A549 (cell line): ENCODE measurements around the gene TRIM43. TPM values are rescaled to one million over a fixed set of nuclear protein-coding genes. Genes with fewer than 3 reads are reported as not detected.
A peak's percentile ranks its signal among the peaks of the same experiment; 100 is the strongest.
"Not testable (repeated sequence)": the region's sequence is repeated elsewhere in the genome, so short reads cannot be mapped to it uniquely, and the experiment has no call there.

Experiments
- ATAC-seq, 2 experiments: fragments of 200-7000 bp in 1 of 2; fragments of >200 bp in 1 of 2; cut with Nextera tagmentation in 1 of 2; cut with Tn5 transposase in 1 of 2; 3 replicates each; pipeline versions ENCODE4 v1.8.0 to v1.9.1; 2018 to 2020; ENCODE audit warnings: mild to moderate bottlenecking in 1 of 2, moderate library complexity in 1 of 2
- CTCF ChIA-PET: fragments of 300-600 bp; sonication (Branson Sonifier 250); formaldehyde crosslinking; extraction: SDS; loops from one replicate; lab custom pipeline; 2021; ENCODE audit warnings: antibody characterized with exemption, inconsistent platforms; lab: Yijun Ruan, JAX
- POLR2A ChIA-PET: fragments of 350-600 bp; formaldehyde crosslinking; extraction: SDS; loops from one replicate; lab custom pipeline; 2021; ENCODE audit warnings: antibody characterized with exemption, inconsistent platforms; lab: Yijun Ruan, JAX
- DNase-seq, 2 experiments: peaks; one replicate each; pipeline versions ENCODE4 v3.0.0 to v3.0.0-alpha.2; 2011 to 2016; ENCODE audit warnings: low read depth in 1 of 2, low spot score in 1 of 2
- FAIRE-seq: peaks from 2 replicates; lab custom pipeline; 2011; peaks lifted over from hg19 to GRCh38; lab: Jason Lieb, UNC
- H3K27ac ChIP-seq, 2 experiments: fragments of >200 bp; sonication (Bioruptor Twin); formaldehyde crosslinking; 3 replicates each; pipeline ENCODE4 v1.5.1; 2016 to 2017
- H3K4me1 ChIP-seq: fragments of >200 bp; sonication (Bioruptor Twin); formaldehyde crosslinking; 3 replicates; pipeline ENCODE4 v1.6.1; 2016
- H3K4me2 ChIP-seq: fragments of >200 bp; sonication (Bioruptor Twin); formaldehyde crosslinking; 3 replicates; pipeline ENCODE4 v1.6.1; 2016
- H3K4me3 ChIP-seq: fragments of >200 bp; sonication (Bioruptor Twin); formaldehyde crosslinking; 3 replicates; pipeline ENCODE4 v1.5.1; 2016
- H3K9me3 ChIP-seq: fragments of >200 bp; sonication (Bioruptor Twin); formaldehyde crosslinking; 3 replicates; pipeline ENCODE4 v1.6.1; 2016
- E2F6 ChIP-seq: IDR thresholded peaks from 2 replicates; pipeline ENCODE4 v1.6.1; 2012; ENCODE audit warnings: low read depth, borderline replicate concordance
- FOXS1 ChIP-seq: fragments of 250-450 bp; sonication (Bioruptor Pico); IDR thresholded peaks from 2 replicates; pipeline ENCODE4 v1.5.0; 2020; ENCODE audit warnings: mild to moderate bottlenecking, moderate library complexity
- HDAC2 ChIP-seq: fragments of 200-600 bp; sonication (generic); IDR thresholded peaks from 2 replicates; pipeline ENCODE4 v1.6.1; 2016
- HEYL ChIP-seq: fragments of 250-450 bp; sonication (Bioruptor Pico); IDR thresholded peaks from 2 replicates; pipeline ENCODE4 v1.8.0; 2021; ENCODE audit warnings: mild to moderate bottlenecking, moderate library complexity
- HOXB5 ChIP-seq: fragments of 250-450 bp; sonication (Bioruptor Pico); IDR thresholded peaks from 2 replicates; pipeline ENCODE4 v1.5.0; 2020; ENCODE audit warnings: mild to moderate bottlenecking, moderate library complexity
- JUNB ChIP-seq: fragments of >200 bp; sonication (Bioruptor Twin); formaldehyde crosslinking; IDR thresholded peaks from 2 replicates; pipeline ENCODE4 v1.6.1; 2016
- KDM5A ChIP-seq: fragments of 200-600 bp; sonication (generic); IDR thresholded peaks from 2 replicates; pipeline ENCODE4 v1.6.1; 2016; ENCODE audit warnings: antibody characterized with exemption, mild to moderate bottlenecking
- MAFK ChIP-seq: fragments of 450-650 bp; IDR thresholded peaks from 2 replicates; pipeline ENCODE4 v1.6.1; 2014; ENCODE audit not compliant: partially characterized antibody
- MAZ ChIP-seq: fragments of 150-350 bp; IDR thresholded peaks from 2 replicates; pipeline ENCODE4 v1.6.1; 2014; ENCODE audit warnings: antibody characterized with exemption, low read depth, low read length, borderline replicate concordance
- NFE2L2 ChIP-seq: fragments of 150-350 bp; conservative IDR thresholded peaks from 2 replicates; pipeline ENCODE4 v1.6.1; 2014; ENCODE audit warnings: low read length
- NPAS2 ChIP-seq: fragments of 250-450 bp; sonication (Bioruptor Pico); IDR thresholded peaks from 2 replicates; pipeline ENCODE4 v1.8.0; 2022; ENCODE audit warnings: mild to moderate bottlenecking, moderate library complexity, borderline replicate concordance
- PHF8 ChIP-seq: fragments of 200-600 bp; sonication (generic); IDR thresholded peaks from 2 replicates; pipeline ENCODE4 v1.6.1; 2016; ENCODE audit warnings: low read depth, mild to moderate bottlenecking, antibody characterized with exemption, moderate library complexity, borderline replicate concordance
- RAD21 ChIP-seq, 2 experiments: fragments of >200 bp in 1 of 2; sonication (Bioruptor Twin) in 1 of 2; formaldehyde crosslinking in 1 of 2; IDR thresholded peaks in 1 of 2; conservative IDR thresholded peaks in 1 of 2; 2 replicates in 1 of 2; 3 replicates in 1 of 2; pipeline ENCODE4 v1.6.1; 2012 to 2018; ENCODE audit warnings: inconsistent platforms in 1 of 2
- RCOR1 ChIP-seq: fragments of 150-350 bp; IDR thresholded peaks from 2 replicates; pipeline ENCODE4 v1.6.1; 2014; ENCODE audit warnings: antibody characterized with exemption, low read length, low read depth
- RNF2 ChIP-seq: fragments of 200-600 bp; sonication (generic); IDR thresholded peaks from 2 replicates; pipeline ENCODE4 v1.6.1; 2016; ENCODE audit warnings: low read depth, mild to moderate bottlenecking, antibody characterized with exemption, moderate library complexity, borderline replicate concordance
- TFCP2L1 ChIP-seq: fragments of 250-450 bp; sonication (Bioruptor Pico); IDR thresholded peaks from 2 replicates; pipeline ENCODE4 v1.5.0; 2021; ENCODE audit warnings: mild to moderate bottlenecking
- ZC3H11A ChIP-seq: fragments of 450-650 bp; IDR thresholded peaks from 2 replicates; pipeline ENCODE4 v1.6.1; 2014; ENCODE audit warnings: antibody characterized with exemption, mild to moderate bottlenecking
- WGBS: methylation state at CpG from one replicate; pipeline ENCODE4 v1.1.6; 2017; ENCODE audit errors: missing lambda C conversion rate; 5-methylcytosine and 5-hydroxymethylcytosine counted together
- polyA plus RNA-seq, 4 experiments: library from polyadenylated mRNA; depleted of rRNA in 3 of 4; stranded (reverse); fragments of >200 nt; fragmentation: RNase III in 1 of 4; extraction: RNeasy Plus Mini Kit Qiagen cat#74134 plus additional on column Dnase treatment in 1 of 4; gene quantifications; 2 replicates in 3 of 4; 3 replicates in 1 of 4; pipeline ENCODE4 v1.2.3, GENCODE V29; 2011 to 2017
- TF ChIP-seq, protein P1 (sequence below): fragments of 200-600 bp; sonication (generic); IDR thresholded peaks from 2 replicates; pipeline ENCODE4 v1.6.1; 2016; ENCODE audit warnings: antibody characterized with exemption, mild to moderate bottlenecking, moderate library complexity
- TF ChIP-seq, protein P2 (sequence below): fragments of >200 bp; sonication (Bioruptor Twin); formaldehyde crosslinking; IDR thresholded peaks from 3 replicates; pipeline ENCODE4 v1.6.1; 2016

TRIM43 gene
- polyA plus RNA-seq, 2 of the 4 experiments (the other 2 are of a cell fraction): not detected

- Histone ChIP-seq H3K4me1 (no peaks in the 10 kb centered on the region), H3K4me2 (no peak overlapping the region), H3K4me3 (no peak overlapping the region), H3K9me3 (no peaks in the 10 kb centered on the region), H3K27ac (no peak overlapping the region)
- ATAC-seq: no peak
- ChIA-PET POLR2A (no interaction called here), CTCF (no interaction called here)
- FAIRE-seq: no peak
- TF ChIP-seq, protein P1, sequence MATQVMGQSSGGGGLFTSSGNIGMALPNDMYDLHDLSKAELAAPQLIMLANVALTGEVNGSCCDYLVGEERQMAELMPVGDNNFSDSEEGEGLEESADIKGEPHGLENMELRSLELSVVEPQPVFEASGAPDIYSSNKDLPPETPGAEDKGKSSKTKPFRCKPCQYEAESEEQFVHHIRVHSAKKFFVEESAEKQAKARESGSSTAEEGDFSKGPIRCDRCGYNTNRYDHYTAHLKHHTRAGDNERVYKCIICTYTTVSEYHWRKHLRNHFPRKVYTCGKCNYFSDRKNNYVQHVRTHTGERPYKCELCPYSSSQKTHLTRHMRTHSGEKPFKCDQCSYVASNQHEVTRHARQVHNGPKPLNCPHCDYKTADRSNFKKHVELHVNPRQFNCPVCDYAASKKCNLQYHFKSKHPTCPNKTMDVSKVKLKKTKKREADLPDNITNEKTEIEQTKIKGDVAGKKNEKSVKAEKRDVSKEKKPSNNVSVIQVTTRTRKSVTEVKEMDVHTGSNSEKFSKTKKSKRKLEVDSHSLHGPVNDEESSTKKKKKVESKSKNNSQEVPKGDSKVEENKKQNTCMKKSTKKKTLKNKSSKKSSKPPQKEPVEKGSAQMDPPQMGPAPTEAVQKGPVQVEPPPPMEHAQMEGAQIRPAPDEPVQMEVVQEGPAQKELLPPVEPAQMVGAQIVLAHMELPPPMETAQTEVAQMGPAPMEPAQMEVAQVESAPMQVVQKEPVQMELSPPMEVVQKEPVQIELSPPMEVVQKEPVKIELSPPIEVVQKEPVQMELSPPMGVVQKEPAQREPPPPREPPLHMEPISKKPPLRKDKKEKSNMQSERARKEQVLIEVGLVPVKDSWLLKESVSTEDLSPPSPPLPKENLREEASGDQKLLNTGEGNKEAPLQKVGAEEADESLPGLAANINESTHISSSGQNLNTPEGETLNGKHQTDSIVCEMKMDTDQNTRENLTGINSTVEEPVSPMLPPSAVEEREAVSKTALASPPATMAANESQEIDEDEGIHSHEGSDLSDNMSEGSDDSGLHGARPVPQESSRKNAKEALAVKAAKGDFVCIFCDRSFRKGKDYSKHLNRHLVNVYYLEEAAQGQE: no peak
- TF ChIP-seq KDM5A (no peak), HDAC2 (no peak), MAFK (peak; percentile 75), TFCP2L1 (CRISPR knock-in tag) (no peak)
- no peak for DNase-seq
Measured at GRCh38 chr2:95575857-95576256, 15.9 kb upstream of the TRIM43 start.

DNA sequence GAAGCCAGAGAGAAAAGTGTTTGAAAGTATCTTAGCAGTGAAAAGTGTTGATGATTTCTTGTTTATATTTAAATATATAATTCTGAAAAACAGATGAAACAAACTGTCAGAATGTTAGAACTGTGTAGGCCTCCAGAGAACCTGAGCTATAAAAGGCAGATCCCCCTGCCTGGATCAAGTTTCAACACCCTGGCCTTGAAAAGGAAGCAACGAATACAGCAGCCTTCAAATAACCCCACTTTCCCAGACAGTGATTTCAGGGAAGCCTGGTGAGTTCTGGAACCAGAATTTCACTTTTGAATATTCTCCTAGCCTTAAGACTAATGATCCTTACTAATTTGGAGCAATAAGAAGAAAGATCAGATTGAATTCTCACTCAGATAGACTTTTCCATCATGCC lies 13.3 kb upstream of the TRIM43 start:
- H3K27ac ChIP-seq: no peak overlapping the region
- ChIA-PET CTCF (no interaction called here), POLR2A (no interaction called here)
- FAIRE-seq (no peak), DNase-seq (no peak), ATAC-seq (no peak)
- H3K9me3 ChIP-seq: no peaks in the 10 kb centered on the region
- TF ChIP-seq JUNB: no peak
- no peak for TF ChIP-seq HEYL (CRISPR knock-in tag)
- TF ChIP-seq, protein P2, sequence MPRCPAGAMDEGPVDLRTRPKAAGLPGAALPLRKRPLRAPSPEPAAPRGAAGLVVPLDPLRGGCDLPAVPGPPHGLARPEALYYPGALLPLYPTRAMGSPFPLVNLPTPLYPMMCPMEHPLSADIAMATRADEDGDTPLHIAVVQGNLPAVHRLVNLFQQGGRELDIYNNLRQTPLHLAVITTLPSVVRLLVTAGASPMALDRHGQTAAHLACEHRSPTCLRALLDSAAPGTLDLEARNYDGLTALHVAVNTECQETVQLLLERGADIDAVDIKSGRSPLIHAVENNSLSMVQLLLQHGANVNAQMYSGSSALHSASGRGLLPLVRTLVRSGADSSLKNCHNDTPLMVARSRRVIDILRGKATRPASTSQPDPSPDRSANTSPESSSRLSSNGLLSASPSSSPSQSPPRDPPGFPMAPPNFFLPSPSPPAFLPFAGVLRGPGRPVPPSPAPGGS: no peak
- no peak for TF ChIP-seq NPAS2 (CRISPR knock-in tag)
- no peak for TF ChIP-seq ZC3H11A
- TF ChIP-seq MAZ: no peak
- no peak for TF ChIP-seq FOXS1 (CRISPR knock-in tag)
- TF ChIP-seq HOXB5 (CRISPR knock-in tag): no peak
- TF ChIP-seq RNF2: no peak
- TF ChIP-seq E2F6: no peak
- TF ChIP-seq RCOR1: no peak
- TF ChIP-seq RAD21 (conservative IDR thresholded peaks at IDR 0.05 in 1 of 2, IDR thresholded peaks at IDR 0.05 in 1 of 2): no peak
- no peak for TF ChIP-seq NFE2L2
- no peak for TF ChIP-seq PHF8
- no peak for TF ChIP-seq KDM5A
- no peaks in the 10 kb centered on the region for H3K4me1 ChIP-seq
- WGBS: 0% methylated on average over 1 of the region's 1 CpG
- H3K4me2 ChIP-seq: no peak overlapping the region
- no peak overlapping the region for H3K4me3 ChIP-seq

DNA sequence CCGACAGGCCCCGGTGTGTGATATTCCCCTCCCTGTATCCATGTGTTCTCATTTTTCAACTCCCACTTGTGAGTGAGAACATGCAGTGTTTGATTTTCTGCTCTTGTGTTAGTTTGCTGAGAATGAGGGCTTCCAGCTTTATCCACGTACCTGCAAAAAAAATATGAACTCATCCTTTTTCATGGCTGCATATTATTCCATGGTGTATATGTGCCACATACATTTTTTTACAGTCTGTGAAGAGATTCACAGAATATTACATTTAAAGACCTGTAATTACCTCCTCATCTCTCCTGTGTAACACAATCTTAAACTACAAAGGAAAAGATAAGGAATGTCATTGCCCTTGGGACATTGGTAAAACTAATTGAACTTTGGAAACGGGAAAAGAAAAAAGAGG lies 8.3 kb upstream of the TRIM43 start:
- POLR2A ChIA-PET, CTCF ChIA-PET: not testable (repeated sequence)

GRCh38 chr2:95584321-95584720 lies 7.5 kb upstream of the TRIM43 start:
- 40% methylated on average over 1 of the region's 1 CpG for WGBS
- H3K4me3 ChIP-seq, DNase-seq, H3K9me3 ChIP-seq, H3K27ac ChIP-seq, POLR2A ChIA-PET, H3K4me2 ChIP-seq, FAIRE-seq, CTCF ChIA-PET, ATAC-seq, H3K4me1 ChIP-seq: not testable (repeated sequence)

More for the DNA sequence above, 8.3 kb upstream of the TRIM43 start:
- DNase-seq, H3K9me3 ChIP-seq, ATAC-seq, H3K4me2 ChIP-seq, H3K27ac ChIP-seq, H3K4me3 ChIP-seq, FAIRE-seq, H3K4me1 ChIP-seq: not testable (repeated sequence)
- WGBS: 36% methylated on average over 2 of the region's 4 CpGs

DNA sequence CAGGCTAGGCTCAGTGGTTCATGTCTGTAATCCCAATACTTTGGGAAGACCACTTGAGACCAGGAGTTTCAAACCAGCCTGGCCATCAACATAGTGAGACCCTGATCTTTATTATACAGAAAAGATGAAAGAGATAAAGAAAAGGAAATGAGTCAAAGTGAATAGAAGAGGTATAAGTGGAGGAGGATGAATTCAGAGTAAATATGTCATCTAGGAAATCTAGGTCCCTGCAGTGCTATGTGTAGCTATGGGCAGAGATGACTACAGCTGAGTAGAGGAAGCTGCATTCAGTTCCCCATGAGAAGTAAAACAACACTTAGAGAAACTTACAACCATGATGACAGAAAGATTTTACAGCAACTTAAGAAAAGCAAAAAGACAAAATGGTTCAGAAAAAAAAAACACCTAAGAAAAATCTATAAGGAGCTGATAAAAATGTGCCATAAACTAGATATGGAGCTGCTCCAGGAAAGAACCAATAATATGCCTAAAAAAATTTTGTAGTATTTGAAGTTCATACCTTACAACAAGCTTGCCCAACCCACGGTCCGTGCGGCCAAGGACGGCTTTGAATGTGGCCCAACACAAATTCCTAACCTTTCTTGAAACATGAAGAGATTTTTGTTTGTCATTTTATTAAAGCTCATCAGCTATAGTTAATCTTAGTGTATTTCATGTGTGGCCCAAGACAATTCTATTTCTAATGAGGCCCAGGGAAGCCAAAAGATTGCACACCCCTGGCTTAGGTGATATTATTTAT lies 1.8 kb upstream of the TRIM43 start:
- H3K4me2 ChIP-seq, FAIRE-seq, POLR2A ChIA-PET, H3K9me3 ChIP-seq, H3K4me3 ChIP-seq, DNase-seq, H3K4me1 ChIP-seq, H3K27ac ChIP-seq, ATAC-seq, CTCF ChIA-PET: not testable (repeated sequence)
- WGBS: 59% methylated on average over 4 of the region's 4 CpGs

- WGBS: 48% methylated on average over 13 of the region's 13 CpGs
- ATAC-seq, FAIRE-seq, H3K27ac ChIP-seq, CTCF ChIA-PET, DNase-seq, H3K9me3 ChIP-seq, H3K4me2 ChIP-seq, POLR2A ChIA-PET, H3K4me1 ChIP-seq, H3K4me3 ChIP-seq: not testable (repeated sequence)
Measured at GRCh38 chr2:95592973-95593372, 1.2 kb downstream of the TRIM43 start.
